Activated T-helper 1 cell treated with Interleukin-2 at 50 U/mL for 16 hours (primary cell): ENCODE data around the gene THOP1.

Experiments
- DNase-seq: peaks from one replicate; pipeline ENCODE4 v3.0.0-alpha.2; 2020; ENCODE audit warnings: low read depth

THOP1 gene

GRCh38 chr19:2785244-2785997 lies at the start of gene THOP1:
Gene THOP1 (plus strand): TSS chr19:2785503. CDS start chr19:2785663, 160 bp downstream.
- DNase-seq = peak; percentile 97

- DNase-seq = no peak
Observed at GRCh38 chr19:2736550-2737190, 48.6 kb upstream of the THOP1 start.

- DNase-seq = peak; percentile 97
Observed at GRCh38 chr19:2739602-2740313, 45.5 kb upstream of the THOP1 start, which contains the start of gene SLC39A3. Gene SLC39A3 (minus strand): TSS chr19:2740017. CDS start chr19:2737257, 2,760 bp downstream.

- DNase-seq = no peak
Observed at GRCh38 chr19:2740314-2740656, 45.0 kb upstream of the THOP1 start.

GRCh38 chr19:2743099-2743498 lies 42.2 kb upstream of the THOP1 start:
- DNase-seq = no peak

- DNase-seq = no peak
Observed at GRCh38 chr19:2744113-2744512, 41.2 kb upstream of the THOP1 start.

GRCh38 chr19:2747349-2747748 lies 38.0 kb upstream of the THOP1 start:
- DNase-seq = no peak

- no peak for DNase-seq
Observed at GRCh38 chr19:2750808-2751437, 34.4 kb upstream of the THOP1 start.

GRCh38 chr19:2751438-2751830 lies 33.9 kb upstream of the THOP1 start:
- no peak for DNase-seq

- no peak for DNase-seq
Observed at GRCh38 chr19:2754659-2755447, 30.4 kb upstream of the THOP1 start.

- DNase-seq = no peak
Observed at GRCh38 chr19:2755448-2755705, 29.9 kb upstream of the THOP1 start.

- DNase-seq = no peak
Observed at GRCh38 chr19:2755811-2756210, 29.5 kb upstream of the THOP1 start.

GRCh38 chr19:2756477-2756876 lies 28.8 kb upstream of the THOP1 start:
- no peak for DNase-seq

- DNase-seq = no peak
Observed at GRCh38 chr19:2756921-2757881, 28.1 kb upstream of the THOP1 start.

- no peak for DNase-seq
Observed at GRCh38 chr19:2758601-2759313, 26.5 kb upstream of the THOP1 start.

- no peak for DNase-seq
Observed at GRCh38 chr19:2759362-2759761, 25.9 kb upstream of the THOP1 start.

GRCh38 chr19:2759965-2760364 lies 25.3 kb upstream of the THOP1 start:
- no peak for DNase-seq

- DNase-seq = no peak
Observed at GRCh38 chr19:2761309-2761677, 24.0 kb upstream of the THOP1 start.

GRCh38 chr19:2761876-2762782 lies 23.2 kb upstream of the THOP1 start:
- DNase-seq = no peak
